ENCODE data around the gene CBLN1.

DNA sequence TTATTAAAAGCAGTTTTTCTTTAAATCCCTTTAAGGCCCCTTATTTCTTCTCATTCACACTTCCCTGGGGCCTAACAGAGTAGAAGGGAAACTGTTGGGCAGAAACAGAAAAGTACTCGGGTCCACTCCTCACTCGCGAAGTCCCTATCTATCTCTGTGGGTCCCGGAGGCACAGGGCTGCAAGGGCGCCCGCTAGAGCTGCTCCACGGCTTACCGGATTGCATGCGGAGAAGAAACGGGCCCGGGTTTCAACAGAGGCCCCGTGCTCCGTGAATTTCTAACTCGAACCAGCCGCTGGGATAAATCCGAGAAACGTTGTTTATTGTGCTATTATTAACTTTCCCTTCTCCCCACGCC is 4.3 kb downstream of the CBLN1 start:
- TF ChIP-seq, protein P1, sequence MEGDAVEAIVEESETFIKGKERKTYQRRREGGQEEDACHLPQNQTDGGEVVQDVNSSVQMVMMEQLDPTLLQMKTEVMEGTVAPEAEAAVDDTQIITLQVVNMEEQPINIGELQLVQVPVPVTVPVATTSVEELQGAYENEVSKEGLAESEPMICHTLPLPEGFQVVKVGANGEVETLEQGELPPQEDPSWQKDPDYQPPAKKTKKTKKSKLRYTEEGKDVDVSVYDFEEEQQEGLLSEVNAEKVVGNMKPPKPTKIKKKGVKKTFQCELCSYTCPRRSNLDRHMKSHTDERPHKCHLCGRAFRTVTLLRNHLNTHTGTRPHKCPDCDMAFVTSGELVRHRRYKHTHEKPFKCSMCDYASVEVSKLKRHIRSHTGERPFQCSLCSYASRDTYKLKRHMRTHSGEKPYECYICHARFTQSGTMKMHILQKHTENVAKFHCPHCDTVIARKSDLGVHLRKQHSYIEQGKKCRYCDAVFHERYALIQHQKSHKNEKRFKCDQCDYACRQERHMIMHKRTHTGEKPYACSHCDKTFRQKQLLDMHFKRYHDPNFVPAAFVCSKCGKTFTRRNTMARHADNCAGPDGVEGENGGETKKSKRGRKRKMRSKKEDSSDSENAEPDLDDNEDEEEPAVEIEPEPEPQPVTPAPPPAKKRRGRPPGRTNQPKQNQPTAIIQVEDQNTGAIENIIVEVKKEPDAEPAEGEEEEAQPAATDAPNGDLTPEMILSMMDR (conservative IDR thresholded peaks at IDR 0.05): no peak
- TF ChIP-seq EZH2 (IDR thresholded peaks at IDR 0.05; ENCODE audit: low read depth): no peak
